ENCODE measurements around the gene RC3H1. TPM values are rescaled to one million over a fixed set of nuclear protein-coding genes. Genes with fewer than 3 reads are reported as not detected.
"Not testable (repeated sequence)": the region's sequence is repeated elsewhere in the genome, so short reads cannot be mapped to it uniquely, and the experiment has no call there.

Gene RC3H1
- total RNA-seq, 2 experiments from 2014 or later: 37.2 to 41.7 TPM

DNA sequence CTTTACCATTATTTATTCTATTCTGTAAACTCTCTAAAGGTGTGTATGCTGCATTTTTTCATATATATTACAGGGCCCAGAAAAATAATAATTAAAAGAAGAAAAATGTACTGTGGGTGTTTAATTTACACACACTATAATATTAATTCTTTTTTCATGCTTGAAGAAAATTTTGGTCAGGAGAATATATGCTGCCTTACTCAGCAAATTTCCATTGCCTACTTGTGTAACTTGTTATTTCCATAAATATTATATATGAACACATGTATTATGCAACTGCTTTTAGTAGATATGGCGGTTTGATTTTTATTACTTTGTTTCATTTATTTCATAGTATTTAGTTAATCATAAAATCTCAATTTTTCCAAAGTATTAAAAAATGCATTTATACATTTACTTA is 58.7 kb downstream of the RC3H1 start:
- Mint-ChIP-seq H3K4me1 (peaks cover 3% of the 10 kb centered on the region), H3K9me3 (no peaks in the 10 kb centered on the region), H3K27me3 (no peaks in the 10 kb centered on the region), H3K36me3 (peaks cover 25% of the 10 kb centered on the region), H3K4me3 (no peak overlapping the region), H3K27ac (no peak overlapping the region)
- ATAC-seq (ENCODE audit: low read depth) (no peak), DNase-seq (no peak)
- POLR2A ChIA-PET: no interaction called here

DNA sequence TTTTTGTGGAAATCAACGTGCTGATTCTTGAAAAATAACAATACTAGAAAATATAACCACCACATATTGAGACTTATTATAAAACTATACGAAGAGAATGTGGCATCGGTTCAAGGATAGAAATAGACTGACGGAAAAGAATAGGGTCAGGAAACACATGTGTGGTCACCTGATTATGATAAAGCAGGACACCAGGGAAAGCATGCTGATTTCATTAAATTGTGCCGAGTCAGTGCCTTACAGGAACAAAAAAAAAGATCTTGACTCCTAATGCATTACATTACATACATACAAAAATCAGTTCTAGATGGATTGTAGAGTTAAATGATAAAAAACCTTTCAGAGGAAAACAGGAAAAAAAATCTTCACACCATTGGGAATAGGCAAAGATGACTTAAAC is 61.5 kb downstream of the RC3H1 start:
- no peaks in the 10 kb centered on the region for H3K27me3 Mint-ChIP-seq
- no peaks in the 10 kb centered on the region for H3K9me3 Mint-ChIP-seq
- POLR2A ChIA-PET: no interaction called here
- no peak overlapping the region for H3K27ac Mint-ChIP-seq
- peaks cover 21% of the 10 kb centered on the region for H3K36me3 Mint-ChIP-seq
- H3K4me1 Mint-ChIP-seq: peaks cover 3% of the 10 kb centered on the region
- no peak overlapping the region for H3K4me3 Mint-ChIP-seq
- DNase-seq (no peak), ATAC-seq (ENCODE audit: low read depth) (no peak)

DNA sequence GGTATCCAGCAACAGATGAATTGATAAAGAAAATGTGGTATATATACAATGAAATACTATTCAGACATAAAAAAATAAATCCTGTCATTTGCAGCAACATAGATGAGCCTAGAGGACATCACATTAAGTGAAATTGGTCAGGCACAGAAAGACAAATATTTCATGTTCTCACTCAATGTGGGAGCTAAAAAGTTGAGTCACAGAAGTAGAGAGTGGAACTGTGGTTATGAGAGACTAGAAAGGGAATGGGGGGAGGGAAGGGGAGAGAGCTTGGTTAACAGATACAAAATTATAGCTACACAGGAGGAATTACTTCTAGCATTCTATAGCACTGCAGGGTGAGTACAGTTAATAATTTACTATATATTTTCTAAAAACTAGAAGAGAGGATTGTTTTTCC is 68.0 kb downstream of the RC3H1 start:
- no peaks in the 10 kb centered on the region for H3K27me3 Mint-ChIP-seq
- H3K27ac Mint-ChIP-seq: no peak overlapping the region
- POLR2A ChIA-PET: no interaction called here
- H3K9me3 Mint-ChIP-seq: no peaks in the 10 kb centered on the region
- H3K4me3 Mint-ChIP-seq: no peak overlapping the region
- DNase-seq (no peak), ATAC-seq (ENCODE audit: low read depth) (no peak)
- H3K4me1 Mint-ChIP-seq: peaks cover 8% of the 10 kb centered on the region
- peaks cover 18% of the 10 kb centered on the region for H3K36me3 Mint-ChIP-seq

DNA sequence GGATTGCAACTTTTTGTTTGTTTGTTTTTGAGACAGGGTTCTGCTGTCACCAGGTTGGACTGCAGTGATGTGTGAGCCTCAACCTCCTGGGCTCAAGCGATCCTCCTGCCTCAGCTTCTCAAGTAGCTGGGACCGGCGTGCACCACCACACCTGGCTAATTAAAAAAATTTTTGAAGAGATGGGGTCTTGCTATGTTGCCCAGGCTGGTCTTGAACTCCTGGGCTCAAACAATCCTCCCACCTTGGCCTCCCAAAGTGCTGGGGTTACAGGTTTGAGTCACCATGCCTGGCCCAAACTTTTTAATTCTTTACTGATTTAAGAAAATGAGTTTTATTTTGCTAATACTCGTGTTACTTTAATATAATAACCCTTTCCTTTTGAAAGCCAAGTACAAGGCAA is 73.6 kb downstream of the RC3H1 start:
- POLR2A ChIA-PET: no interaction called here
- no peak overlapping the region for H3K27ac Mint-ChIP-seq
- ATAC-seq (ENCODE audit: low read depth) (no peak), DNase-seq (no peak)
- peaks cover 7% of the 10 kb centered on the region for H3K4me1 Mint-ChIP-seq
- H3K4me3 Mint-ChIP-seq: no peak overlapping the region
- H3K27me3 Mint-ChIP-seq: no peaks in the 10 kb centered on the region
- H3K36me3 Mint-ChIP-seq: peaks cover 20% of the 10 kb centered on the region
- no peaks in the 10 kb centered on the region for H3K9me3 Mint-ChIP-seq

DNA sequence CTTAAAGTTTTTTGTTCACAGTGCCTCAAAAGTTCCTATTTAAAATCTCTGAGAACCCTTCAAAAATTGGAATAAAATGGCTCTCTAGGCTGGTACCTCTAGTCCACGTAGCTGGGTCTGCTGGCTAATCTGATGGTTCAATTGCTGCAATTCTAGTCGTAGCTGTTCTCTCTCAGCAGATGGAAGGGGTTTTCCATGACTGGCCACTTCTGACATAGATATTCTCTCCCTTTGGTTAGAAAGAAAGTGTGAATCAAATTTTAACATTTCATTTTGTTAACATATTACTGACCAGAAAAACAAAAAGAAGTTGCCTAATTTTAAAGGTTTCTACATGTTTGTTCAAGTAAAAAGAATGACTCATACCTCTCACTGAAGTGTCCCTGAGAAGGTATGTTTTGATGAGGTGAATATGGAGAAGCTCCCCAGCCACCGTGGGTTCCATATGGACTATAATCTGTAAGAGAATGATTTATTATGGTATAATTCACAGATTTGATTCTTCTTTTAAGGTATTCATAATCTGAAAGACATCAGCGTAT is 75.7 kb downstream of the RC3H1 start:
- no peak overlapping the region for H3K4me3 Mint-ChIP-seq
- DNase-seq: no peak
- H3K9me3 Mint-ChIP-seq: no peaks in the 10 kb centered on the region
- H3K36me3 Mint-ChIP-seq: peaks cover 29% of the 10 kb centered on the region
- H3K4me1 Mint-ChIP-seq: no peaks in the 10 kb centered on the region
- no peak for ATAC-seq (ENCODE audit: low read depth)
- no peaks in the 10 kb centered on the region for H3K27me3 Mint-ChIP-seq
- no peak overlapping the region for H3K27ac Mint-ChIP-seq
- POLR2A ChIA-PET: no interaction called here

DNA sequence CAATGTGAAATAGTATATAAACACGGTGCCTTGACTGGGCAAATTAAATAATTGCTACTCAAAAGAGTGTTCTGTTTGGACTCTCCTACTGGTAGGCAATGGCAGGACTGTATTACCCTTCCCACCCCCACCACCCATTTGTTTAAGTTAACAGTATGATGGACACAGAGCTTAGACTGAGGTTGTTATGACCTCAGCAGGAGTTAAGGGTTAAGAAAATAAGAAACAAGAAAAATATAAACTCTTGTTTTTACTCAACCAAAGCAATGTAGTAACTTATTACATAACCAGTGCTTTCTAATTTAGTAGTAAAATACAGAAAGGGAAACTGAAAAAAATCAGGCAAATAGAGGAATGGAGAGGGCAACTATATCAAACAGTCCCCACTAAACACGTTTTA is 85.1 kb downstream of the RC3H1 start:
- Mint-ChIP-seq H3K36me3 (peaks cover 21% of the 10 kb centered on the region), H3K4me1 (no peaks in the 10 kb centered on the region), H3K4me3 (no peak overlapping the region), H3K27me3 (no peaks in the 10 kb centered on the region), H3K9me3 (no peaks in the 10 kb centered on the region), H3K27ac (no peak overlapping the region)
- no peak for ATAC-seq (ENCODE audit: low read depth)
- POLR2A ChIA-PET: no interaction called here
- no peak for DNase-seq

DNA sequence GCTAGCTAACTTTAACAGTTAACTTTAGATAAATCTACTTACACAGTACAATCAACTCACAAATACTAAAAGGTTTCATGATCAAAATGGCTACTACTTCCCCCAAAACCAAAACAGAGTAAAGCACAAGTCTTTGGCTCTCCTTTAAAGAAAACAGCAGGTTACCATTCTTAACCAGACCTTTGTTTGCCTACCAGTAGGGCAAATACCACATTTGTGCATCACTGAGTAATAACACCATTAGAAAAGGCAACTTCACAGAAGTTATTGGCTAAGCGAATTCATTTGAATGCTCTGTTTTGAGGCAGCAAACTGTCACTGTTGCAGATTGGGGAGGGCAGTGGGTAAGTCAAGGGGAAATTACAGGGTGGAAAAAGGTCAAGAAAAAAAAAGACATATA is 87.7 kb downstream of the RC3H1 start:
- Mint-ChIP-seq H3K27me3 (no peaks in the 10 kb centered on the region), H3K4me3 (no peak overlapping the region), H3K36me3 (peaks cover 26% of the 10 kb centered on the region), H3K4me1 (no peaks in the 10 kb centered on the region), H3K27ac (no peak overlapping the region), H3K9me3 (no peaks in the 10 kb centered on the region)
- ATAC-seq (ENCODE audit: low read depth): no peak
- no peak for DNase-seq
- POLR2A ChIA-PET: no interaction called here

DNA sequence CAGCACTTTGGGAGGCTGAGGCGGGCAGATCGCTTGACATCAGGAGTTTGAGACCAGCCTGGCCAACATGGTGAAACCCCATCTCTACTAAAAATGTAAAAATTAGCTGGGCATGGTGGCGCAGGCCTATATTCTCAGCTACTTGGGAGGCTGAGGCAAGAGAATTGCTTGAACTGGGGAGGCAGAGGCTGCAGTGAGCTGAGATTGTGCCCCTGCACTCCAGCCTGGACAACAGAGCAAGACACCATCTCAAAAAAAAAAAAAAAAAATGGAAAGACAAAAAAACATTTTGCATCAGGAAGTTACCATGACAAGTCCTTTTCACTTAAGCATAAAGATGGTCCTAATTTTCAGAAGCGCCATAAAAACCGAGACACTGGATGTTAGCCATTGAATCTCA is 91.6 kb downstream of the RC3H1 start:
- DNase-seq; H3K27ac Mint-ChIP-seq; H3K27me3 Mint-ChIP-seq; H3K9me3 Mint-ChIP-seq; H3K4me3 Mint-ChIP-seq; POLR2A ChIA-PET; H3K4me1 Mint-ChIP-seq; ATAC-seq (ENCODE audit: low read depth): not testable (repeated sequence)
- H3K36me3 Mint-ChIP-seq: peaks cover 16% of the 10 kb centered on the region

DNA sequence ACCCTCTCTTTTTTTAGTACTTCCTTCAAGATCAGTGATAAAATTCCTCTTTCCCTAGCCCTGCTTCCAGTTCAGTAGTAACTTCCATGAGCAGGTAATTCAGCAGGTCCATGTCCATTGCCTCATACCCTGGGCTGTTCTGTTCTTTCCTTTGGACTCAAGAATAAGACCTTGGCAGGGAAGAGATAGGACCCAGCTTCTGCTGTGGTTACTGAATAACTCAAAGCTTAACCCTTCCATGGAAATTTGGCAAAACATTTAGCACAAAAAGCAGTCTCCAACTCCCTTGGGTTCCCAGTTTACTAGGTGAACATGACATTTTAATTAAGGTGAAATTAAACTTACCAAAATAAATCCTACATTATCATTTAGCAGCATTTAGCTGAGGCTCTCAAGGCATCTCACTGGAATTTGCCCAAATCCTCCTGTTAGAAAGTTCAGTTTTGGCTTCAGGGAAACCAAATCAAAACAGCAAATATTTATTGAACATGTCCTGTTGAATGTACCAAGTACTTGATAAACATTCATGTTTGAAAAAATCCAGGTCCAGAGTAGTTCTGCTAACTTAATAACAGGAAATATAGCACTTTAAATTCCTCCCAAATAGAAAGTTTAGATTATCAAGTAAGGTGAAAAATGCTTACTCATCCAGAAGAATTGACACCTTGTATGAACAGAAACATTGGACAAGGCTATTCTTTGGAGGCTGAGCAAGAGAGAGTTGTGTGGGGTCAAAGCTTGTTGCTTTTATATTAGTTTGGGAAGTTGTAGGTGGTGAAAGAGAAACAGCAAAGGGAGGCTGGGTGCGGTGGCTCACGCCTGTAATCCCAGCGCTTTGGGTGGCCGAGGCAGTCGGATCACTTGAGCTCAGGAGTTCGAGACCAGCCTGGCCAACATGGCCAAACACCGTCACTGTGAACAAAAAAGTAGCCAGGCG is 96.6 kb downstream of the RC3H1 start:
- DNase-seq: no peak
- no peaks in the 10 kb centered on the region for H3K9me3 Mint-ChIP-seq
- no peak for ATAC-seq (ENCODE audit: low read depth)
- no peak overlapping the region for H3K27ac Mint-ChIP-seq
- H3K4me3 Mint-ChIP-seq: no peak overlapping the region
- H3K4me1 Mint-ChIP-seq: no peaks in the 10 kb centered on the region
- POLR2A ChIA-PET: no interaction called here
- H3K36me3 Mint-ChIP-seq: peaks cover 4% of the 10 kb centered on the region
- H3K27me3 Mint-ChIP-seq: peaks cover 7% of the 10 kb centered on the region

DNA sequence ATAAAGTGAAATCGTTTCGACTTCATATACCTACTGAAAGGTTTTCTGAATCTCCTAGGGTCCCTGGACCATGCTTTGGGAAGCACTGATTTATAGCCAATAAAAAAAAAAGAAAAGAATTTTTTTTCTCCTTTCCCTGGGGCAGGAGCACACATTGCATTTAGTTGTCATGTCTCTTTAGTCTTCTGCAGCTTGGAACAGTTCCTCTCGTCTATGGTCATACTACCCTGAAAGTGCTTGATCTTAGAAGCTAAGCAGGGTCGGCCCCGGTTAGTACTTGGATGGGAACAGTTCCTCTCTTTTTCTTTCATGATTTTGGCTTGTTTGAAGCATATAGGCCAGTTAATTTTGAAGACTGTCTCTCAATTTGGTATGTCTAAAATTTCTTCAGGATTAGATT is 101.3 kb downstream of the RC3H1 start:
- Mint-ChIP-seq H3K9me3 (no peaks in the 10 kb centered on the region), H3K27ac (no peak overlapping the region), H3K36me3 (no peaks in the 10 kb centered on the region), H3K27me3 (peaks cover 10% of the 10 kb centered on the region), H3K4me1 (no peaks in the 10 kb centered on the region), H3K4me3 (no peak overlapping the region)
- no peak for DNase-seq
- POLR2A ChIA-PET: no interaction called here
- no peak for ATAC-seq (ENCODE audit: low read depth)

DNA sequence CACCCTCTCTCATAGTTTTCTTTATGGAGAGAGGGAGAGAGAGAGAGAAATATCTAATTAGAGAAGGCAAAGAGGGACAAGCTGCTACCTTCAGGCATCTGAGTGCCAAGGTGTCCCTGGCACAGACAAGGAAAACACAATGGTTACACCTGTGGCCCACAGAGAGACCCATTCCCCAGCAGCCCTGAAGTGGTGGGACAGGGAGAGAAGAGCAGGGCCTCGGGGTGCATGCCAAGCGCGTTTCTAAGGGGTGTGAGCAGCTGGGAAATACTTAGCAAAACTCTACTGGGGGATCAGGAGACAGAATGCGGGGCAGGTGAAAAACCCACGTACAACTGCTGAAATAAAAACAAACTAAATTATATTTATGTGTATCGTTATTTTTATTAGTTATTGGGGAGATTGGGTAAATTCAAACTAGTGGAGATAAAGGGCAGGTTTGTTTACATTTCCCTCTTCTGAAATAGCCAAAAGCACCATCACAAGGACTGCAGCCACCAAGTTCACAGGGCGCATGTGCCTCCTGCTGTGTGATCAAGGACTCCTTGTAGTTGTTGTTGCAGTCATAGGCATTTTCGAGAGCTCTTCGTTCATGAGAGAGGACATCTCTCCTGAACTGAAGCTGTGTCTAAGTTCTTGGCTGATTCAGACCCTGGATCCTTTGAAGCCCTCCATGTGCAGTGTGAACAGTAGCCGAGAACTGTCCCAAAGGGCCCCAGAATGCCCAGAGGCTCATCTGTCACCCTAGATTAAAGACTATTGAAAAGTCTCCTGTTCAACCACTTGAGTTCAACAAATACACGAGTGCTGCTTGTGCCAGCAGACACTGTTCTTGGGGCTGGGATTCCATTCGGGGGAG is 104.3 kb downstream of the RC3H1 start:
- no peak for DNase-seq
- H3K4me3 Mint-ChIP-seq: no peak overlapping the region
- peaks cover 3% of the 10 kb centered on the region for H3K9me3 Mint-ChIP-seq
- H3K36me3 Mint-ChIP-seq: no peaks in the 10 kb centered on the region
- no peak for ATAC-seq (ENCODE audit: low read depth)
- H3K4me1 Mint-ChIP-seq: no peaks in the 10 kb centered on the region
- H3K27ac Mint-ChIP-seq: no peak overlapping the region
- POLR2A ChIA-PET: no interaction called here
- H3K27me3 Mint-ChIP-seq: peaks cover 6% of the 10 kb centered on the region

DNA sequence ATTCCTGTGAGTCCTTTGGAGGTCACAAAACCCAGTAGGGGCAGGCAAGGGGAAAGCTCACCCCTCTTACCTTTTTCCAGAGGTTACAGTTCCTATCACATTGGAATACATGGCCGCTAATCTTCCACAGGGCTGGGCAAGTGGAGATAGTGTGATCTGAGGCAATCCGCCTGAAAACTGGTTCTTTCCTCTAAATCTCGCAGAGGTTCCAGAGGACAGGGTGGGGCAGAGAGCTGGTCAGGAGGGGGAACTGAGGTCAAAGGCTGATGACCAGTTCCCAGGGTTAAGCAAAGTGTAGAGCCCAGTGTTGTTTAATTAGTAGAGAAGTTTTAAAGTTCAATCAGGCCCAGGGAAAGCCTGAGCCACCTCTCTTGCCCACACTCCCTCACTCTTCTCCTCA is 105.0 kb downstream of the RC3H1 start, which contains the start of gene SERPINC1:
TSS of gene SERPINC1 (minus strand) at position 179 of the 400 bp plus-strand sequence. CDS start at position 111, 68 bp downstream.
- no peak within 1 kb of the TSS for H3K27ac Mint-ChIP-seq
- H3K36me3 Mint-ChIP-seq: no peaks in the 10 kb centered on the region
- peaks cover 3% of the 10 kb centered on the region for H3K9me3 Mint-ChIP-seq
- peaks cover 7% of the 10 kb centered on the region for H3K27me3 Mint-ChIP-seq
- DNase-seq (no peak), ATAC-seq (ENCODE audit: low read depth) (no peak)
- POLR2A ChIA-PET: no interaction called here
- H3K4me1 Mint-ChIP-seq: no peaks in the 10 kb centered on the region
- no peak within 1 kb of the TSS for H3K4me3 Mint-ChIP-seq

DNA sequence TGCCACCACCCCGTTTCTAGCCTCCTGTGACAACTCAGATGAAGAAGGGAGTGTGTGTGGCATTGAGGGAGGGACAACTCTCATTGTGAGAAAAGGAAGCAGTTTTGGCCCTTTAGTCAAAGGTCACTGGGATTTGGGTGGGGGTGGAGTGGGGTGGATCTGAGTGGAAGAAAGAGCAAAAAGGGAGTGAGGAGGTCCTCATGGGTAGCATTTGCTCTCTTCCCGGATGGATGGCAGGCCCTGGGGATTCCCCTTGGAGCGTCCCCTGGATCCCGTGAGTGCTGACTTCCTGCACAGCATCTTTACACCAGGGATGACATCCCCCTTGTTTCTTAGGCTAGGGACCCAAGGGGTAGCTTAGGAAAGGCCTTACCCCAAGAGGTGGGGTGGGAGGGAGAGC is 105.5 kb downstream of the RC3H1 start:
- H3K4me3 Mint-ChIP-seq: no peak overlapping the region
- peaks cover 3% of the 10 kb centered on the region for H3K9me3 Mint-ChIP-seq
- H3K27ac Mint-ChIP-seq: no peak overlapping the region
- DNase-seq (no peak), ATAC-seq (ENCODE audit: low read depth) (no peak)
- POLR2A ChIA-PET: no interaction called here
- H3K27me3 Mint-ChIP-seq: peaks cover 11% of the 10 kb centered on the region
- no peaks in the 10 kb centered on the region for H3K4me1 Mint-ChIP-seq
- H3K36me3 Mint-ChIP-seq: no peaks in the 10 kb centered on the region

All from activated naive CD8-positive, alpha-beta T cell treated with anti-CD3 and anti-CD28 coated beads, Interleukin-2, amount 10 ng/mL, durations not matched to agents 7 days and 5 days (primary cell).